Measurements from ENCODE around the gene ABCA4. TPM values are rescaled to one million over a fixed set of nuclear protein-coding genes. Genes with fewer than 3 reads are reported as not detected.
A peak's percentile ranks its signal among the peaks of the same experiment; 100 is the strongest.

ABCA4 gene
- total and polyA plus RNA-seq, 2 experiments from 2014 or later = 0.20 to 3.7 TPM

DNA sequence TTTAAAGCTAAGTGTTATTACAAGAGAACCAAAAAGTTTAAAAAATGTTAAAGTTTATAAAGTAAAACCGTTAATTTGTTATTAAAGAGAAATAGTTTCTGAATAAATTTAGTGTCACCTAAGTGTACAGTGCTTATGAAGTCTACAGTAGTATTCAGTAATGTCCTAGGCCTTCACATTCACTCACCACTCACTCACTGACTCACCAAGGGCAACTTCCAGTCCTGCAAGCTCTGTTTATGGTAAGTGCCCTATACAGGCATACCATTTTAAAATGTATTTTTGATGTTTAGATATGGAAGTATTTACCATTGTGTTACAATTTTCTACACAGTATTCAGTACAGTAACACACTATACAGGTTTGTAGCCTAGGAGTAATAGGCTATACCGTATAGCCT, 151.6 kb downstream of the ABCA4 start:
- no peaks in the 10 kb centered on the region for H3K36me3 ChIP-seq (ENCODE audit: low read depth)
- H3K27me3 ChIP-seq (replicated peaks; ENCODE audit: insufficient read depth) = no peaks in the 10 kb centered on the region
- no peak overlapping the region for H3K9ac ChIP-seq
- no peak overlapping the region for H3K27ac ChIP-seq
- H3F3A ChIP-seq (ENCODE audit: insufficient read depth) = peaks cover 11% of the 10 kb centered on the region; the same call in 1 of the 2 replicates
- H4K20me1 ChIP-seq (ENCODE audit: insufficient read depth) = no peaks in the 10 kb centered on the region
- no peak overlapping the region for H2AFZ ChIP-seq
- peak overlapping the region; percentile 20 for H3K4me2 ChIP-seq (ENCODE audit: unreplicated experiment)
- in situ Hi-C loops (cut with MboI) = no loop called here
- H3K79me2 ChIP-seq (ENCODE audit: insufficient read depth) = no peaks in the 10 kb centered on the region
- H3K4me3 ChIP-seq = no peak overlapping the region
- no peaks in the 10 kb centered on the region for H3K9me2 ChIP-seq (ENCODE audit: insufficient read depth)
- TF ChIP-seq EZH2phosphoT487 (IDR thresholded peaks at IDR 0.05; ENCODE audit: insufficient read depth, low read depth) = no peak
- TF ChIP-seq EZH2 (IDR thresholded peaks at IDR 0.05; ENCODE audit: insufficient read depth, poor library complexity, severe bottlenecking) = no peak
- 67 to 75% methylated on average over 2 of the region's 2 CpGs for WGBS, 2 experiments (ENCODE audit: low coverage in 1 of 2, low lambda C conversion rate in 2 of 2, missing lambda C conversion rate in 2 of 2)
- no peaks in the 10 kb centered on the region for H3K9me3 ChIP-seq (ENCODE audit: low read depth)
- H3K4me1 ChIP-seq (ENCODE audit: insufficient read depth) = peaks cover 24% of the 10 kb centered on the region
- DNase-seq = peak; percentile 63

DNA sequence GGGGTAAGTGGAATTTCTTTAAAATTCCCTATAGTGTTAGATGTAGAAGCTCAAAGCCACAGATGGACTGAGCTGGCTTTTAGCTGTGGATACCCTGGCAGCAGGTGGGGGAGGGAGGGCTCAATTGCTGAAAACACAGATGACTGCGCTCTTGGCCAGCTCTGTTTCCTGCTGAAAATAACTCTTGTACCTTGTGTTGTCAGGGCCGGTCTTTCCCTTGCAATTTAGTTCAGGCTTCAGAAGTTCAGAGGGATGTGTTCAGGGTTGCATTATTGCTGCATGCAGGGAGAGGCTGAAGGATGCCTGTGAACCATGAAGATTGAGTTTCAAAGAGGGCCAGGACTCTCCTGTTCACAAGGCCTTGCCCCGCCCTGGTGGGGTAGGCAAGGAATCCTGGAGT, 153.6 kb downstream of the ABCA4 start:
- 80 to 81% methylated on average over 3 of the region's 3 CpGs for WGBS, 2 experiments (ENCODE audit: low coverage in 1 of 2, low lambda C conversion rate in 2 of 2, missing lambda C conversion rate in 2 of 2)
- TF ChIP-seq EZH2 (IDR thresholded peaks at IDR 0.05; ENCODE audit: insufficient read depth, poor library complexity, severe bottlenecking) (no peak), EZH2phosphoT487 (IDR thresholded peaks at IDR 0.05; ENCODE audit: insufficient read depth, low read depth) (no peak)
- no peak overlapping the region for H3K4me2 ChIP-seq (ENCODE audit: unreplicated experiment)
- no peaks in the 10 kb centered on the region for H3K9me3 ChIP-seq (ENCODE audit: low read depth)
- H2AFZ ChIP-seq = no peak overlapping the region
- in situ Hi-C loops (cut with MboI) = no loop called here
- no peak overlapping the region for H3K9ac ChIP-seq
- no peak overlapping the region for H3K4me3 ChIP-seq
- H3F3A ChIP-seq (ENCODE audit: insufficient read depth) = peaks cover 11% of the 10 kb centered on the region; the same call in 1 of the 2 replicates
- no peaks in the 10 kb centered on the region for H3K79me2 ChIP-seq (ENCODE audit: insufficient read depth)
- H3K27me3 ChIP-seq (replicated peaks; ENCODE audit: insufficient read depth) = no peaks in the 10 kb centered on the region
- no peak for DNase-seq
- no peaks in the 10 kb centered on the region for H3K36me3 ChIP-seq (ENCODE audit: low read depth)
- H4K20me1 ChIP-seq (ENCODE audit: insufficient read depth) = no peaks in the 10 kb centered on the region
- no peak overlapping the region for H3K27ac ChIP-seq
- no peaks in the 10 kb centered on the region for H3K9me2 ChIP-seq (ENCODE audit: insufficient read depth)
- H3K4me1 ChIP-seq (ENCODE audit: insufficient read depth) = peaks cover 27% of the 10 kb centered on the region

DNA sequence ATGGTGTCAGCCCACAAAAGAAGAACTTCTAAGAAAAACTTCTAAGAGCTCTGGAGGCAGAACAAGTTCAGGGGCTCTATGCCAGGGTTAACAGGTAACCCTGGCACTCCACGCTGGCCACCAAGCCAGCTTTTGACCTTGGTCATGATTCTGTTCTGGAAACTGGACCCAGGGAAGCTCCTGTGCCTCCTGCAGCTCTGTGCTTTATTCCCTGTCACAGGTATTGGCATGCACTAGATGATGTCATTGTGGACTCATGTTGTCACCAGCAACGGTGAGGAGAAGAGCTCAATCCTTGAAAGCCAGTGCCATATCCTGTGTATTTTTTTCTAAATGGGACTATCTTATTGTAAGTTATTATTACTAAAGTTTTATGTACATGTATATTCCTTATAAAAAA, 155.1 kb downstream of the ABCA4 start:
- no peak for TF ChIP-seq EZH2phosphoT487 (IDR thresholded peaks at IDR 0.05; ENCODE audit: insufficient read depth, low read depth)
- TF ChIP-seq EZH2 (IDR thresholded peaks at IDR 0.05; ENCODE audit: insufficient read depth, poor library complexity, severe bottlenecking) = no peak
- Histone ChIP-seq H3K27ac (no peak overlapping the region), H3K9ac (no peak overlapping the region), H3K4me1 (ENCODE audit: insufficient read depth) (peaks cover 29% of the 10 kb centered on the region), H3K9me2 (ENCODE audit: insufficient read depth) (no peaks in the 10 kb centered on the region), H3K4me2 (ENCODE audit: unreplicated experiment) (no peak overlapping the region), H3K79me2 (ENCODE audit: insufficient read depth) (no peaks in the 10 kb centered on the region), H2AFZ (no peak overlapping the region), H4K20me1 (ENCODE audit: insufficient read depth) (no peaks in the 10 kb centered on the region), H3F3A (ENCODE audit: insufficient read depth) (peaks cover 19% of the 10 kb centered on the region; the same call in 1 of the 2 replicates), H3K36me3 (ENCODE audit: low read depth) (no peaks in the 10 kb centered on the region), H3K4me3 (no peak overlapping the region), H3K27me3 (replicated peaks; ENCODE audit: insufficient read depth) (no peaks in the 10 kb centered on the region), H3K9me3 (ENCODE audit: low read depth) (no peaks in the 10 kb centered on the region)
- WGBS, 2 experiments (ENCODE audit: low coverage in 1 of 2, low lambda C conversion rate in 2 of 2, missing lambda C conversion rate in 2 of 2) = 59 to 66% methylated on average over 2 of the region's 2 CpGs
- peak; percentile 24 for DNase-seq
- in situ Hi-C loops (cut with MboI) = no loop called here

DNA sequence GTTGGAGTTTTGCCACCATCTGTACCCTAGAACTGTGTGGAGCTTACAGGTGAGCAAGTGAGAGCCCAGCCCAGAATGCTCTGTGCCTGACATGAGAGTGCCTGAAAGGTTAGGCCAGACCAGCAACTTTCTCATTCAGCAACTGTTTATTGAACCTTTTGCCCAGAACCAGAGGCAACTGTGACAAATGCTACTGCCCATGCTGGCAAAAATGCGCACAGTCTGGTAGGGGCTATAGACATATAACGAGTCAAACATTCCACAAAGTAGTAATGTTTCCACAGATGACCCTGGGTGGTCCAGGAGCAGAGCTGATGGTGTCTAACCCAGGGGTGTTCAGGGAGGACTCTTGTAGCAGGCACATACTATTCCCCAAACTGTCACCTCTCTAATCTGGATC, 155.7 kb downstream of the ABCA4 start:
- H3K9me2 ChIP-seq (ENCODE audit: insufficient read depth) = no peaks in the 10 kb centered on the region
- H3K4me3 ChIP-seq = no peak overlapping the region
- no peaks in the 10 kb centered on the region for H4K20me1 ChIP-seq (ENCODE audit: insufficient read depth)
- no peak for DNase-seq
- no peaks in the 10 kb centered on the region for H3K9me3 ChIP-seq (ENCODE audit: low read depth)
- peak overlapping the region; percentile 16 for H3K4me2 ChIP-seq (ENCODE audit: unreplicated experiment)
- H3K9ac ChIP-seq = no peak overlapping the region
- H3K27ac ChIP-seq = no peak overlapping the region
- H3K36me3 ChIP-seq (ENCODE audit: low read depth) = no peaks in the 10 kb centered on the region
- peaks cover 19% of the 10 kb centered on the region; the same call in 1 of the 2 replicates for H3F3A ChIP-seq (ENCODE audit: insufficient read depth)
- no peaks in the 10 kb centered on the region for H3K27me3 ChIP-seq (replicated peaks; ENCODE audit: insufficient read depth)
- peaks cover 33% of the 10 kb centered on the region for H3K4me1 ChIP-seq (ENCODE audit: insufficient read depth)
- no peak for TF ChIP-seq EZH2 (IDR thresholded peaks at IDR 0.05; ENCODE audit: insufficient read depth, poor library complexity, severe bottlenecking)
- TF ChIP-seq EZH2phosphoT487 (IDR thresholded peaks at IDR 0.05; ENCODE audit: insufficient read depth, low read depth) = no peak
- no peaks in the 10 kb centered on the region for H3K79me2 ChIP-seq (ENCODE audit: insufficient read depth)
- H2AFZ ChIP-seq = no peak overlapping the region
- WGBS, 2 experiments (ENCODE audit: low coverage in 1 of 2, low lambda C conversion rate in 2 of 2, missing lambda C conversion rate in 2 of 2) = 93 to 98% methylated on average over 2 of the region's 2 CpGs
- in situ Hi-C loops (cut with MboI) = no loop called here

DNA sequence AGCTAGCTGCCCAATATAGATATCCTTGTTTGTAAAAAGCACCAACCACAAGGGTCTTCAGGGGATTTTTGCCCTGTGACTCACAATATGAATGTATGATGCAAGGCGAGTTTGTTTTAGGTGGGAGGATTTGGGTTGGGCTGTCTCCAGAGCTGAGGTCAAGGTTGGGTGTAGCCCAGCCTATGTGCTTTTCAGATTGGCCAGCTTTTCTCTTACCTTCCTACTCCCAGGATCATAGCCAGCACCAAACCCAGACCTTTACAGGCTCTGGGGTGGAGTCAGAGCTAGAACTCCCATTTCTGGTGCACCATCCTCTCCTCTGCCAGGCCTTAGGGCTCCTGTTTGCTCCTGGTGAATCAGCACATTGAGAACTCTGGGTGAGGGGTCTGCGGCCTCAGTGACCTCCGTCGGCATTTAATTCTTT, 156.2 kb downstream of the ABCA4 start:
- WGBS, 2 experiments (ENCODE audit: low coverage in 1 of 2, low lambda C conversion rate in 2 of 2, missing lambda C conversion rate in 2 of 2) = 71 to 76% methylated on average over 4 of the region's 4 CpGs
- in situ Hi-C loops (cut with MboI) = no loop called here
- H3K4me3 ChIP-seq = no peak overlapping the region
- no peaks in the 10 kb centered on the region for H3K9me2 ChIP-seq (ENCODE audit: insufficient read depth)
- peak overlapping the region; percentile 34 for H3K4me2 ChIP-seq (ENCODE audit: unreplicated experiment)
- no peak overlapping the region for H2AFZ ChIP-seq
- no peaks in the 10 kb centered on the region for H3K79me2 ChIP-seq (ENCODE audit: insufficient read depth)
- no peaks in the 10 kb centered on the region for H3K9me3 ChIP-seq (ENCODE audit: low read depth)
- H3F3A ChIP-seq (ENCODE audit: insufficient read depth) = peaks cover 19% of the 10 kb centered on the region; the same call in 1 of the 2 replicates
- peak; percentile 58 for DNase-seq
- H3K9ac ChIP-seq = no peak overlapping the region
- TF ChIP-seq EZH2phosphoT487 (IDR thresholded peaks at IDR 0.05; ENCODE audit: insufficient read depth, low read depth) (no peak), EZH2 (IDR thresholded peaks at IDR 0.05; ENCODE audit: insufficient read depth, poor library complexity, severe bottlenecking) (no peak)
- H3K4me1 ChIP-seq (ENCODE audit: insufficient read depth) = peaks cover 33% of the 10 kb centered on the region
- 0 out of 2 replicates have a peak overlapping the region, but pooled peaks have one; percentile 5 for H3K27ac ChIP-seq
- no peaks in the 10 kb centered on the region for H3K27me3 ChIP-seq (replicated peaks; ENCODE audit: insufficient read depth)
- H3K36me3 ChIP-seq (ENCODE audit: low read depth) = no peaks in the 10 kb centered on the region
- H4K20me1 ChIP-seq (ENCODE audit: insufficient read depth) = no peaks in the 10 kb centered on the region
